Hepatocyte (in vitro differentiated cells): ENCODE results near the gene ADORA3.

ENCODE experiments used
- EZH2 ChIP-seq: fragments of 200-600 bp; sonication (generic); IDR thresholded peaks from 2 replicates; pipeline ENCODE4 v1.6.1; 2016; ENCODE audit warnings: antibody characterized with exemption, mild to moderate bottlenecking, borderline replicate concordance
- EZH2phosphoT487 ChIP-seq: fragments of 200-600 bp; sonication (generic); IDR thresholded peaks from one replicate; pipeline ENCODE4 v1.6.1; 2018; ENCODE audit warnings: antibody characterized with exemption, mild to moderate bottlenecking, low read depth, moderate library complexity; ENCODE audit not compliant: unreplicated experiment, severe bottlenecking
- TF ChIP-seq, protein P1 (sequence below): fragments of 200-600 bp; sonication (generic); IDR thresholded peaks from 2 replicates; pipeline ENCODE4 v1.5.1; 2016; ENCODE audit warnings: antibody characterized with exemption, mild to moderate bottlenecking; ENCODE audit not compliant: poor library complexity

DNA sequence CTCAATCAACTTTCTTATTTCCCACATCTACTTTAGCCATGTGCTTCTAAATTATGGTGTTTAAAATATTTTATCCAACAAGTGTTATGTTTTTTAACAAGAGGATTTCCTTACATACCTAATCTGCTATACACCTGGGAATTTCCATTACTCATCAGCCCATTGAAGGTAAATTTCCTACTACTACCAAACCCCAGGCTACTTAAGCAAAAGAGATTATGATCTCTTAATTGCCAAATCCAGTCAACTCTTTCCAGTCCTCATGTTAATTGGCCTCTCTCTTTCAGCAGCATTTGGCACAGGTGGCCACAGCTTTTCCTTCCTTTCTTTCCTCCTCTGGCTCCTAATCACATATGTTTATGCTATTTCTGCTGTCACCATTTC lies 34.7 kb downstream of the ADORA3 start:
- TF ChIP-seq, protein P1, sequence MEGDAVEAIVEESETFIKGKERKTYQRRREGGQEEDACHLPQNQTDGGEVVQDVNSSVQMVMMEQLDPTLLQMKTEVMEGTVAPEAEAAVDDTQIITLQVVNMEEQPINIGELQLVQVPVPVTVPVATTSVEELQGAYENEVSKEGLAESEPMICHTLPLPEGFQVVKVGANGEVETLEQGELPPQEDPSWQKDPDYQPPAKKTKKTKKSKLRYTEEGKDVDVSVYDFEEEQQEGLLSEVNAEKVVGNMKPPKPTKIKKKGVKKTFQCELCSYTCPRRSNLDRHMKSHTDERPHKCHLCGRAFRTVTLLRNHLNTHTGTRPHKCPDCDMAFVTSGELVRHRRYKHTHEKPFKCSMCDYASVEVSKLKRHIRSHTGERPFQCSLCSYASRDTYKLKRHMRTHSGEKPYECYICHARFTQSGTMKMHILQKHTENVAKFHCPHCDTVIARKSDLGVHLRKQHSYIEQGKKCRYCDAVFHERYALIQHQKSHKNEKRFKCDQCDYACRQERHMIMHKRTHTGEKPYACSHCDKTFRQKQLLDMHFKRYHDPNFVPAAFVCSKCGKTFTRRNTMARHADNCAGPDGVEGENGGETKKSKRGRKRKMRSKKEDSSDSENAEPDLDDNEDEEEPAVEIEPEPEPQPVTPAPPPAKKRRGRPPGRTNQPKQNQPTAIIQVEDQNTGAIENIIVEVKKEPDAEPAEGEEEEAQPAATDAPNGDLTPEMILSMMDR: no peak
- TF ChIP-seq EZH2 (no peak), EZH2phosphoT487 (no peak)
